HepG2 (cell line): Measurements from ENCODE around the gene SCAF4. TPM values are rescaled to one million over a fixed set of nuclear protein-coding genes. Genes with fewer than 3 reads are reported as not detected.

Experiments used
- BRCA1 ChIP-seq: sonication (generic); formaldehyde crosslinking; IDR thresholded peaks from 2 replicates; pipeline ENCODE4 v1.4.0; 2020; ENCODE audit warnings: missing genetic modification reagents
- FOXJ3 ChIP-seq: sonication (generic); formaldehyde crosslinking; IDR thresholded peaks from 2 replicates; pipeline ENCODE4 v1.4.0; 2020; ENCODE audit warnings: missing genetic modification reagents, mild to moderate bottlenecking, borderline replicate concordance
- GATAD1 ChIP-seq: IDR thresholded peaks from 2 replicates; pipeline ENCODE4 v1.6.1; 2016; ENCODE audit warnings: missing genetic modification reagents, missing compliant biosample characterization
- HNRNPLL ChIP-seq: fragments of 200-400 bp; formaldehyde crosslinking; IDR thresholded peaks from 2 replicates; pipeline ENCODE4 v1.6.1; 2017; ENCODE audit warnings: mild to moderate bottlenecking, low read depth, low read length; ENCODE audit not compliant: poor library complexity, severe bottlenecking
- MAF1 ChIP-seq: sonication (generic); formaldehyde crosslinking; IDR thresholded peaks from 2 replicates; pipeline ENCODE4 v1.5.0; 2020; ENCODE audit warnings: missing genetic modification reagents, borderline replicate concordance
- MIXL1 ChIP-seq: IDR thresholded peaks from 2 replicates; pipeline ENCODE4 v1.6.1; 2016
- NR0B2 ChIP-seq: sonication (generic); formaldehyde crosslinking; IDR thresholded peaks from 2 replicates; pipeline ENCODE4 v1.4.0; 2020; ENCODE audit warnings: mild to moderate bottlenecking, missing genetic modification reagents
- PCBP1 ChIP-seq: fragments of 200-400 bp; formaldehyde crosslinking; IDR thresholded peaks from 2 replicates; pipeline ENCODE4 v1.6.1; 2017; ENCODE audit warnings: mild to moderate bottlenecking, low read depth, low read length, borderline replicate concordance
- SIN3B ChIP-seq: fragments of 150-350 bp; IDR thresholded peaks from 2 replicates; pipeline ENCODE4 v1.6.1; 2014; ENCODE audit warnings: low read length
- THAP11 ChIP-seq: IDR thresholded peaks from 2 replicates; pipeline ENCODE4 v1.6.1; 2016; ENCODE audit warnings: missing biosample characterization, missing genetic modification reagents
- ZBTB43 ChIP-seq: sonication (generic); formaldehyde crosslinking; conservative IDR thresholded peaks from 2 replicates; pipeline ENCODE4 v1.4.0; 2020; ENCODE audit warnings: missing genetic modification reagents
- ZBTB7A ChIP-seq: sonication (generic); formaldehyde crosslinking; IDR thresholded peaks from 2 replicates; pipeline ENCODE4 v1.8.0; 2022; ENCODE audit warnings: mild to moderate bottlenecking, missing genetic modification reagents
- ZFY ChIP-seq: sonication (generic); formaldehyde crosslinking; IDR thresholded peaks from 2 replicates; pipeline ENCODE4 v1.4.0; 2020; ENCODE audit warnings: missing genetic modification reagents
- ZNF484 ChIP-seq: sonication (generic); formaldehyde crosslinking; IDR thresholded peaks from 2 replicates; pipeline ENCODE4 v1.5.1; 2020; ENCODE audit warnings: mild to moderate bottlenecking, low read depth, missing genetic modification reagents, borderline replicate concordance
- ZNF576 ChIP-seq: sonication (generic); formaldehyde crosslinking; IDR thresholded peaks from 2 replicates; pipeline ENCODE4 v1.4.0; 2020; ENCODE audit warnings: mild to moderate bottlenecking, missing genetic modification reagents
- ZNF616 ChIP-seq: sonication (generic); formaldehyde crosslinking; IDR thresholded peaks from 2 replicates; pipeline ENCODE4 v1.5.0; 2020; ENCODE audit warnings: low read depth, mild to moderate bottlenecking, missing genetic modification reagents
- ZNF768 ChIP-seq: sonication (generic); formaldehyde crosslinking; IDR thresholded peaks from 2 replicates; pipeline ENCODE4 v1.4.0; 2020; ENCODE audit warnings: missing genetic modification reagents
- ZSCAN9 ChIP-seq: IDR thresholded peaks from 2 replicates; pipeline ENCODE4 v1.6.1; 2016; ENCODE audit warnings: borderline replicate concordance
- polyA plus RNA-seq, 8 experiments: library from polyadenylated mRNA; depleted of rRNA in 3 of 8; stranded (reverse) in 7 of 8; unstranded in 1 of 8; fragments of >200 nt; fragmentation: Illumina TruSeq in 4 of 8; extraction: Trizol in 4 of 8; gene quantifications; 2 replicates each; pipeline versions ENCODE4 v1.2.1 to v1.2.3, GENCODE V29; 2011 to 2016; ENCODE audit warnings: low read depth in 4 of 8, missing spikeins in 1 of 8, mixed read lengths in 1 of 8; ENCODE audit not compliant: insufficient read depth in 1 of 8
- total RNA-seq, 5 experiments: library from RNA; depleted of rRNA; stranded (reverse); fragments of >200 nt; fragmentation: Illumina TruSeq; extraction: Trizol; gene quantifications; 2 replicates each; pipeline ENCODE4 v1.2.3, GENCODE V29; 2016; ENCODE audit warnings: low read depth in 1 of 5
- TF ChIP-seq, protein P1 (sequence below): sonication (generic); formaldehyde crosslinking; IDR thresholded peaks from 2 replicates; pipeline ENCODE4 v1.4.0; 2020; ENCODE audit warnings: missing genetic modification reagents
- TF ChIP-seq, protein P2 (sequence below): sonication (generic); formaldehyde crosslinking; IDR thresholded peaks from 2 replicates; pipeline ENCODE4 v1.4.0; 2020; ENCODE audit warnings: mild to moderate bottlenecking, missing genetic modification reagents
- TF ChIP-seq, protein P3 (sequence below): sonication (generic); formaldehyde crosslinking; IDR thresholded peaks from 2 replicates; pipeline ENCODE4 v1.4.0; 2020; ENCODE audit warnings: mild to moderate bottlenecking, missing genetic modification reagents

The SCAF4 gene
- total and polyA plus RNA-seq, 2 of the 13 experiments (the other 11 are each of a cell fraction or from before 2014, with no cell fraction given): 9.1 to 11.5 TPM

- TF ChIP-seq ZNF576 (CRISPR knock-in tag) (peak; percentile 87; the same call in 1 of the 2 replicates), ZNF484 (CRISPR knock-in tag) (0 out of 2 replicates have a peak, but pooled peaks have one; percentile 83), ZSCAN9 (CRISPR knock-in tag) (no peak; the same call in 1 of the 2 replicates), ZBTB7A (peak; percentile 62; the same call in 1 of the 2 replicates), ZBTB43 (peak; percentile 54; the same call in 1 of the 2 replicates), HNRNPLL (peak; percentile 72), FOXJ3 (peak; percentile 36; the same call in 1 of the 2 replicates), ZNF768 (CRISPR knock-in tag) (peak; percentile 60; the same call in 1 of the 2 replicates), SIN3B (no peak), BRCA1 (peak; percentile 92), MIXL1 (CRISPR knock-in tag) (peak; percentile 48; the same call in 1 of the 2 replicates), MAF1 (CRISPR knock-in tag) (peak; percentile 79; the same call in 1 of the 2 replicates), ZNF616 (CRISPR knock-in tag) (peak; percentile 93), GATAD1 (CRISPR knock-in tag) (0 out of 2 replicates have a peak, but pooled peaks have one; percentile 43), THAP11 (CRISPR knock-in tag) (peak; percentile 55; the same call in 1 of the 2 replicates), PCBP1 (0 out of 2 replicates have a peak, but pooled peaks have one; percentile 24), ZFY (peak; percentile 99), NR0B2 (peak; percentile 75; the same call in 1 of the 2 replicates)
- TF ChIP-seq, protein P1, sequence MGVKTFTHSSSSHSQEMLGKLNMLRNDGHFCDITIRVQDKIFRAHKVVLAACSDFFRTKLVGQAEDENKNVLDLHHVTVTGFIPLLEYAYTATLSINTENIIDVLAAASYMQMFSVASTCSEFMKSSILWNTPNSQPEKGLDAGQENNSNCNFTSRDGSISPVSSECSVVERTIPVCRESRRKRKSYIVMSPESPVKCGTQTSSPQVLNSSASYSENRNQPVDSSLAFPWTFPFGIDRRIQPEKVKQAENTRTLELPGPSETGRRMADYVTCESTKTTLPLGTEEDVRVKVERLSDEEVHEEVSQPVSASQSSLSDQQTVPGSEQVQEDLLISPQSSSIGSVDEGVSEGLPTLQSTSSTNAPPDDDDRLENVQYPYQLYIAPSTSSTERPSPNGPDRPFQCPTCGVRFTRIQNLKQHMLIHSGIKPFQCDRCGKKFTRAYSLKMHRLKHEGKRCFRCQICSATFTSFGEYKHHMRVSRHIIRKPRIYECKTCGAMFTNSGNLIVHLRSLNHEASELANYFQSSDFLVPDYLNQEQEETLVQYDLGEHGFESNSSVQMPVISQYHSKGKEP: no peak; the same call in 1 of the 2 replicates
- TF ChIP-seq, protein P2, sequence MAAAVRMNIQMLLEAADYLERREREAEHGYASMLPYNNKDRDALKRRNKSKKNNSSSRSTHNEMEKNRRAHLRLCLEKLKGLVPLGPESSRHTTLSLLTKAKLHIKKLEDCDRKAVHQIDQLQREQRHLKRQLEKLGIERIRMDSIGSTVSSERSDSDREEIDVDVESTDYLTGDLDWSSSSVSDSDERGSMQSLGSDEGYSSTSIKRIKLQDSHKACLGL: peak; percentile 94
- TF ChIP-seq, protein P3, sequence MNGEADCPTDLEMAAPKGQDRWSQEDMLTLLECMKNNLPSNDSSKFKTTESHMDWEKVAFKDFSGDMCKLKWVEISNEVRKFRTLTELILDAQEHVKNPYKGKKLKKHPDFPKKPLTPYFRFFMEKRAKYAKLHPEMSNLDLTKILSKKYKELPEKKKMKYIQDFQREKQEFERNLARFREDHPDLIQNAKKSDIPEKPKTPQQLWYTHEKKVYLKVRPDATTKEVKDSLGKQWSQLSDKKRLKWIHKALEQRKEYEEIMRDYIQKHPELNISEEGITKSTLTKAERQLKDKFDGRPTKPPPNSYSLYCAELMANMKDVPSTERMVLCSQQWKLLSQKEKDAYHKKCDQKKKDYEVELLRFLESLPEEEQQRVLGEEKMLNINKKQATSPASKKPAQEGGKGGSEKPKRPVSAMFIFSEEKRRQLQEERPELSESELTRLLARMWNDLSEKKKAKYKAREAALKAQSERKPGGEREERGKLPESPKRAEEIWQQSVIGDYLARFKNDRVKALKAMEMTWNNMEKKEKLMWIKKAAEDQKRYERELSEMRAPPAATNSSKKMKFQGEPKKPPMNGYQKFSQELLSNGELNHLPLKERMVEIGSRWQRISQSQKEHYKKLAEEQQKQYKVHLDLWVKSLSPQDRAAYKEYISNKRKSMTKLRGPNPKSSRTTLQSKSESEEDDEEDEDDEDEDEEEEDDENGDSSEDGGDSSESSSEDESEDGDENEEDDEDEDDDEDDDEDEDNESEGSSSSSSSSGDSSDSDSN: peak; percentile 87
Measured at GRCh38 chr21:31659536-31660258, 72.2 kb downstream of the SCAF4 start, which contains the start of gene SOD1 (continued).
